Fibroblast of the aortic adventitia (primary cell): Measurements from ENCODE around the gene MEIOSIN. TPM values are rescaled to one million over a fixed set of nuclear protein-coding genes. Genes with fewer than 3 reads are reported as not detected.
"Not testable (repeated sequence)": the region's sequence is repeated elsewhere in the genome, so short reads cannot be mapped to it uniquely, and the experiment has no call there.

Source experiments
- DNase-seq: peaks from one replicate; pipeline ENCODE4 v3.0.0-alpha.2; 2010; ENCODE audit warnings: low read depth
- H3K4me3 ChIP-seq: 2 replicates; pipeline ENCODE4 v1.5.1; 2011; ENCODE audit warnings: low read depth, mild to moderate bottlenecking, control low read depth, low read length, moderate library complexity
- total RNA-seq: library from RNA; depleted of rRNA; stranded (reverse); fragments of >200 nt; gene quantifications from 2 replicates; pipeline ENCODE4 v1.2.3, GENCODE V29; 2012; ENCODE audit warnings: low replicate concordance
- TF ChIP-seq, protein P1 (sequence below): IDR thresholded peaks from 2 replicates; pipeline ENCODE4 v1.5.1; 2011; ENCODE audit warnings: mild to moderate bottlenecking, low read length, control low read depth, inconsistent platforms; ENCODE audit not compliant: insufficient read depth

MEIOSIN gene
- total RNA-seq, 1 donor: not detected

- TF ChIP-seq, protein P1, sequence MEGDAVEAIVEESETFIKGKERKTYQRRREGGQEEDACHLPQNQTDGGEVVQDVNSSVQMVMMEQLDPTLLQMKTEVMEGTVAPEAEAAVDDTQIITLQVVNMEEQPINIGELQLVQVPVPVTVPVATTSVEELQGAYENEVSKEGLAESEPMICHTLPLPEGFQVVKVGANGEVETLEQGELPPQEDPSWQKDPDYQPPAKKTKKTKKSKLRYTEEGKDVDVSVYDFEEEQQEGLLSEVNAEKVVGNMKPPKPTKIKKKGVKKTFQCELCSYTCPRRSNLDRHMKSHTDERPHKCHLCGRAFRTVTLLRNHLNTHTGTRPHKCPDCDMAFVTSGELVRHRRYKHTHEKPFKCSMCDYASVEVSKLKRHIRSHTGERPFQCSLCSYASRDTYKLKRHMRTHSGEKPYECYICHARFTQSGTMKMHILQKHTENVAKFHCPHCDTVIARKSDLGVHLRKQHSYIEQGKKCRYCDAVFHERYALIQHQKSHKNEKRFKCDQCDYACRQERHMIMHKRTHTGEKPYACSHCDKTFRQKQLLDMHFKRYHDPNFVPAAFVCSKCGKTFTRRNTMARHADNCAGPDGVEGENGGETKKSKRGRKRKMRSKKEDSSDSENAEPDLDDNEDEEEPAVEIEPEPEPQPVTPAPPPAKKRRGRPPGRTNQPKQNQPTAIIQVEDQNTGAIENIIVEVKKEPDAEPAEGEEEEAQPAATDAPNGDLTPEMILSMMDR: no peak
- DNase-seq: no peak
- no peak overlapping the region for H3K4me3 ChIP-seq
These were observed 60.6 kb downstream of the MEIOSIN start for GRCh38 chr19:45793876-45794275.

DNA sequence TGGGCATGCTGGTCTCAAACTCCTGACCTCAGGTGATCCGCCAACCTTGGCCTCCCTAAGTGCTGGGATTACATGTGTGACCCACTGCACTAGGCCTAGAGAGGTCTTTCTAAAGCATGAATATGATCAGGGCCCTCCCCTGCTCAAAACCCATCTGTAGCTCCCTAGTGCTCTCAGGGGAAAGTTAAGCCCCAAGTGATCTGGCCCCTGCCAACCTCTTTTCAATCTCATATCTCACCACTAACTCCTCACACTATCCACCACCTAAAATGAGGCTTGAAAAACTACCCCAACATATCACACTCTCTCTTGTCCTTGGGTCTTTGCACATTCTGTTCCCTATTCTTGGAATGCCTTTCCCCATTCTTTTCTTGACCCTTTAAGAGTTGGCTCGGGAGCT is 61.4 kb downstream of the MEIOSIN start:
- no peak overlapping the region for H3K4me3 ChIP-seq
- TF ChIP-seq, protein P1: no peak
- DNase-seq: no peak

DNA sequence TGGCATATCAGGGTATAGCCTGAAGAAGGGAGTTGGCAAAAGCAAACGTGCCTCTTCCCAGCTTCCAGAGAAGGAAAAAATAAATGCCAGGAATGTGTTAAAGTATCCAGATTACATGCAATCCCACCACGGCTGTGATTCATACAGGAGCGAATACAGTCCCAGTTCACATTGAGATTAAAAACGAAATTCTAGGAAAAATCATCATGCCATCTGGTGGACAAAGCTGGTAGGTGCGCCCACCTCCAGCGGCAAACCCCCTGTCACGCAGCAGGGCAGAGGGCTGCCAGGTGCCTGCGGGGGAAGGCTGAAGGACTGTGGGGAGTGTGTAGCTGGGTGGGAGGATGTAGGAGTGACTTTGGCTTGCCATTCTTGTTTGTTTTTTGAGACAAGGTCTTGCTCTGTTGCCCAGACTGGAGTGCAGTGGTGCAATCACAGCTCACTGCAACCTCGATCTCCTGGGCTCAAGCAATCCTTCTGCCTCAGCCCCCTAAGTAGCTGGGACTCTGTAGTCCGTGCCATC is 65.8 kb downstream of the MEIOSIN start:
- no peak overlapping the region for H3K4me3 ChIP-seq
- TF ChIP-seq, protein P1: peak; percentile 82
- DNase-seq: peak; percentile 93

- not testable (repeated sequence) for H3K4me3 ChIP-seq, DNase-seq
These were observed 66.3 kb downstream of the MEIOSIN start for GRCh38 chr19:45799541-45799940.

- DNase-seq: peak; percentile 50
- no peak overlapping the region for H3K4me3 ChIP-seq
- TF ChIP-seq, protein P1: no peak
These were observed 66.9 kb downstream of the MEIOSIN start for GRCh38 chr19:45800070-45800553.

- DNase-seq: no peak
- H3K4me3 ChIP-seq: no peak overlapping the region
- TF ChIP-seq, protein P1: no peak
These were observed 68.5 kb downstream of the MEIOSIN start for GRCh38 chr19:45801603-45802175.

DNA sequence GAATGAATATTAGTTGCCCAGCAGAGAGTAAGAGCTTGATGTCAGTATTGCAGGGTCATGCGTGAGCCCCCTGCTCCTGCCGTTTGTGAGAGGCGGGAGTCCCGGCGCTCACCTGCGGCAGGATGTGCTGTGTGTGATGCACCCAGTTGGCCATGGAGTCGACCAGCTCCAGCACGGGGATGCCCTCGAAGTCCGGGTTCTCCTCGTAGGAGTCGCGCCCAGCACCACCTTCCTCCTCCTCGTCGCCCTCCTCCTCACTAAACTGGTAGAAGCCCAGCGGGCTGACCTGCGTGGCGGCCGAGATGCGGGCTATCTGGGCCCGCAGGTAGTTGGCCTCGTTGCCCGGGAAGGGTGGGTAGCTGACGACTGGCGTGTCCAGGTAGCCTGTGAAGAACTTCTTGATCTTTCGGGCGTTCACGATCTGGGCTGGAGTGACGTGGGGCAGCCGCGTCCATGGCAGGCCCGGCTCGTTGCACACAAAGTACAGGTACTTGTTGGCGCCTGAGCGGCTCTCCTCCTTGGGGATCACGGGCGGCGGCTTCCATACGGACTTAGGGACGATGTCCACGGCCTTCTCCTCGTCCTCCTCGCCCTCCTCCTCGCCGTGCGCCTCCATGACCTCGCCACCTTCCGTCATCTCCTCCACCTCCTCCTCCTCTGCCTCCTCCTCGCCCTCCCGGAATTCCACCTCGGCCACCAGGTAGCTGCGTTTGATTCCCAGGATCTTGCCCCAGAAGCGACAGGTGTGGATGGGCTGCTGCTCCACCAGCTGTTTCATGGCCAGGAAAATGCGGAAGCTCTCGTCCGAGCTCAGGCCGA is 71.1 kb downstream of the MEIOSIN start:
- DNase-seq: no peak
- TF ChIP-seq, protein P1: no peak
- no peak overlapping the region for H3K4me3 ChIP-seq
